Ascending aorta (tissue), 2 donors: Measurements from ENCODE around the gene PPP4R1. TPM values are rescaled to one million over a fixed set of nuclear protein-coding genes. Genes with fewer than 3 reads are reported as not detected.

Experiments used
- DNase-seq, 2 donors: peaks; one replicate each; pipeline ENCODE4 v3.0.0-alpha.2; 2019; ENCODE audit warnings: low spot score in 2 of 2
- H3K27ac ChIP-seq, 2 donors: fragments of 200-600 bp; sonication (generic); one replicate each; pipeline ENCODE4 v1.5.1; 2016 to 2017; ENCODE audit warnings: mild to moderate bottlenecking in 1 of 2
- H3K27me3 ChIP-seq: fragments of 200-600 bp; sonication (generic); one replicate; pipeline ENCODE4 v1.5.1; 2017
- H3K36me3 ChIP-seq, 2 donors: fragments of 200-600 bp; sonication (generic); one replicate each; pipeline ENCODE4 v1.5.1; 2016
- H3K4me1 ChIP-seq, 2 donors: fragments of 200-600 bp; sonication (generic); one replicate each; pipeline ENCODE4 v1.5.1; 2016 to 2017; ENCODE audit warnings: mild to moderate bottlenecking in 1 of 2
- H3K4me3 ChIP-seq, 2 donors: fragments of 200-600 bp; sonication (generic); one replicate each; pipeline ENCODE4 v1.5.1; 2016 to 2017; ENCODE audit warnings: mild to moderate bottlenecking in 1 of 2
- H3K9me3 ChIP-seq, 2 donors: fragments of 200-600 bp; sonication (generic); one replicate each; pipeline ENCODE4 v1.5.1; 2016
- intact Hi-C: fragments of 100-400 bp; cut with DNase I; formaldehyde crosslinking; loops from one replicate; pipeline ENCODE4 v1.15.1; 2023
- total RNA-seq: library from RNA; depleted of rRNA; stranded (reverse); fragments of >200 nt; gene quantifications from one replicate; pipeline ENCODE4 v1.1.0, GENCODE V29; 2016
- TF ChIP-seq, protein P1 (sequence below), 3 experiments: fragments of 200-600 bp in 2 of 3; fragments of 450-650 bp in 1 of 3; sonication (generic) in 2 of 3; IDR thresholded peaks; one replicate each; pipeline ENCODE4 v1.5.1; 2016 to 2019; ENCODE audit warnings: antibody characterized with exemption in 3 of 3, mild to moderate bottlenecking in 1 of 3, moderate library complexity in 1 of 3

Gene PPP4R1
- total RNA-seq, 1 donor from 2014 or later: 34.4 TPM

DNA sequence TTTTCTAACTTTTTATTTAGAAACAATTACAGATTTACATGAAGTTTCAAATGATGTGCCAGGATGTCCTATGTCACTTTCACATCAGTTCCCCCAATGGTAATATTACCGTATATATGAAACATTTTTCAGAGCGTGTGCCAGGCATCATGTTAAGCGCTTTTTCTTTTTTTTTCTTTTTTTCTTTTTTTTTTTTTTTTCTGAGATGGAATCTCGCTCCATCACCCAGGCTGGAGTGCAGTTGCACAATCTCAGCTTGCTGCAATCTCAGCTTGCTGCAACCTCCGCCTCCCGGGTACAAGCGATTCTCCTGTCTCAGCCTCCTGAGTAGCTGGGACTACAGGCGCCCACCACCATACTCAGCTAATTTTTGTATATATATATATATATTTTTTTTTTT lies 5.6 kb upstream of the PPP4R1 start:
- no peaks in the 10 kb centered on the region for H3K27me3 ChIP-seq
- DNase-seq: peak in 1 of 2 donors; percentile 69
- H3K4me3 ChIP-seq: no peak overlapping the region
- intact Hi-C loops: loop anchor here (2.0 to 10.0 kb wide), 5 partner anchors 145 to 485 kb away; partner anchors contain the start of genes ANKRD12 and RALBP1
- TF ChIP-seq, protein P1, sequence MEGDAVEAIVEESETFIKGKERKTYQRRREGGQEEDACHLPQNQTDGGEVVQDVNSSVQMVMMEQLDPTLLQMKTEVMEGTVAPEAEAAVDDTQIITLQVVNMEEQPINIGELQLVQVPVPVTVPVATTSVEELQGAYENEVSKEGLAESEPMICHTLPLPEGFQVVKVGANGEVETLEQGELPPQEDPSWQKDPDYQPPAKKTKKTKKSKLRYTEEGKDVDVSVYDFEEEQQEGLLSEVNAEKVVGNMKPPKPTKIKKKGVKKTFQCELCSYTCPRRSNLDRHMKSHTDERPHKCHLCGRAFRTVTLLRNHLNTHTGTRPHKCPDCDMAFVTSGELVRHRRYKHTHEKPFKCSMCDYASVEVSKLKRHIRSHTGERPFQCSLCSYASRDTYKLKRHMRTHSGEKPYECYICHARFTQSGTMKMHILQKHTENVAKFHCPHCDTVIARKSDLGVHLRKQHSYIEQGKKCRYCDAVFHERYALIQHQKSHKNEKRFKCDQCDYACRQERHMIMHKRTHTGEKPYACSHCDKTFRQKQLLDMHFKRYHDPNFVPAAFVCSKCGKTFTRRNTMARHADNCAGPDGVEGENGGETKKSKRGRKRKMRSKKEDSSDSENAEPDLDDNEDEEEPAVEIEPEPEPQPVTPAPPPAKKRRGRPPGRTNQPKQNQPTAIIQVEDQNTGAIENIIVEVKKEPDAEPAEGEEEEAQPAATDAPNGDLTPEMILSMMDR (IDR thresholded peaks at IDR 0.05): no peak
- no peaks in the 10 kb centered on the region for H3K9me3 ChIP-seq
- peaks cover 7 to 10% of the 10 kb centered on the region in 2 donors for H3K4me1 ChIP-seq
- H3K27ac ChIP-seq: peak overlapping the region in 1 of 2 donors; percentile 54
- no peaks in the 10 kb centered on the region for H3K36me3 ChIP-seq

DNA sequence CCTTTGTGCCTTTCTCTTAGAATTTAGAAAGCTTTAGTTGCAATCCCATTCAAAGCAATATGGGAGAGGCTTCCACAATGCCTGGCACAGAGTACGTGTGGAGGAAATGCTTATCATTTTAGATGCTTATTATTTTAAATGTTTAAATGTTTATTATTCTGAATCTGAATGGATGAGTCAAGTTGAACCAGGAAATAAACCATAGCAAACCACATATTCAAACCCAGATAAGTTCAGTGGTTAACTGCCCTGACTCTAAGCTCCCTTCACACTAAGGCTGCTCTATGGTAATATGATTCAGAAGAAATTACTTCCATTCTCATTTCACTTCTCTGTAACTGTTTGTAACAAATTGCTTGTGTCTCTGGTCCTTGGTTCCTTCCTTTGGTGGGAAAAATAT lies 5.2 kb upstream of the PPP4R1 start:
- DNase-seq: no peak
- Histone ChIP-seq H3K27ac (peak overlapping the region; percentile 36 to 54), H3K4me3 (peak overlapping the region in 1 of 2 donors; percentile 9), H3K9me3 (no peaks in the 10 kb centered on the region), H3K4me1 (peaks cover 7 to 10% of the 10 kb centered on the region in 2 donors), H3K36me3 (no peaks in the 10 kb centered on the region), H3K27me3 (no peaks in the 10 kb centered on the region)
- intact Hi-C loops: loop anchor here (2.0 to 10.0 kb wide), 5 partner anchors 145 to 485 kb away; partner anchors contain the start of genes ANKRD12 and RALBP1
- TF ChIP-seq, protein P1 (IDR thresholded peaks at IDR 0.05): no peak

DNA sequence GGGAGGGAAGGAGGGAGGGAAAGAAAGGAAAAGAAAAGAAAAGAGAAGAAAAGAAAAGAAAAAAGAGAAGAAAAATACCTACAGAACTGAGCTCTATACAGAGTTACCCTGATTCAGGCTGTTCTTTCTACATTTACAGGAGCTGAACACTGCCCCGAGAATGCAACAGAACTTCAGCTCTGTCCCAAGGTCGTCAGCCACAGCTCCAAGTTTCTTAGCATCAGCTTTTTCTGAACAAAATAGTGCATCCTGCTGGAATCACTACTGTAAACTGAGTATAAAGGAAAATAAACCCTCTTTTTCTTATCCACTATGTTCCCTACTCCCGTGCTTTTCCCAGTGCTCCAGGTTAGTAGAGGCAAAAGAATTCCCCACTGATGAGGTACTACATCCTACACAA lies 4.7 kb upstream of the PPP4R1 start:
- Histone ChIP-seq H3K27me3 (no peaks in the 10 kb centered on the region), H3K9me3 (no peaks in the 10 kb centered on the region), H3K4me3 (peak overlapping the region; percentile 1 to 9), H3K4me1 (peaks cover 7 to 10% of the 10 kb centered on the region in 2 donors), H3K36me3 (no peaks in the 10 kb centered on the region), H3K27ac (peak overlapping the region; percentile 36 to 54)
- no peak for DNase-seq
- TF ChIP-seq, protein P1 (IDR thresholded peaks at IDR 0.05): no peak
- intact Hi-C loops: loop anchor here (2.0 to 10.0 kb wide), 5 partner anchors 144 to 484 kb away; partner anchors contain the start of genes ANKRD12 and RALBP1

DNA sequence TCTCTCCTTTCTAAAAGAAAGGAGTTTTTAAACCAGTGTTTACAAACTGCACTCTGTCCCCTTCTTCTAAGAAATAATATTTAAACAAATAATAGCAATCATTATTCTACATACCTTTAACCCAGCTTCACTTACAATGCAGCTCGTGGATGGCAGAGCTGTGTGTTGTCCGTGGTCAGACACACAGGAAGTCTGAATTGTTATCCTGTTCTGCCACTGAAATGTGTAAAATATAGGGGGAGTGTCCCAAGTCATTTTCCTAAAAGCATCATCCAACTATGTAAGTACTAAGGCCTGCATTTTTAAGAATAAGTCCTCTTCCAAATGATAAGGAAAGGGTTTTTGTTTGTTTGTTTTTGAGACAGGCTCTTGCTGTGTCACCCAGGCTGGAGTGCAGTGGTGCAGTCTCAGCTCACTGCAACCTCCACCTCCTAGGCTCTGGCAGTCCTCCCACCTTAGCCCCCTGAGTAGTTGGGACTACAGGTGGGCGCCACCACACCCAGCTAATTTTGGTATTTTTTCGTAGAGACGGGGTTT lies 2.7 kb upstream of the PPP4R1 start:
- H3K27ac ChIP-seq: peak overlapping the region in 1 of 2 donors; percentile 22
- TF ChIP-seq, protein P1 (IDR thresholded peaks at IDR 0.05): no peak
- intact Hi-C loops: loop anchor here (5.0 to 10.0 kb wide), 4 partner anchors 142 to 482 kb away; partner anchors contain the start of genes ANKRD12 and RALBP1

DNA sequence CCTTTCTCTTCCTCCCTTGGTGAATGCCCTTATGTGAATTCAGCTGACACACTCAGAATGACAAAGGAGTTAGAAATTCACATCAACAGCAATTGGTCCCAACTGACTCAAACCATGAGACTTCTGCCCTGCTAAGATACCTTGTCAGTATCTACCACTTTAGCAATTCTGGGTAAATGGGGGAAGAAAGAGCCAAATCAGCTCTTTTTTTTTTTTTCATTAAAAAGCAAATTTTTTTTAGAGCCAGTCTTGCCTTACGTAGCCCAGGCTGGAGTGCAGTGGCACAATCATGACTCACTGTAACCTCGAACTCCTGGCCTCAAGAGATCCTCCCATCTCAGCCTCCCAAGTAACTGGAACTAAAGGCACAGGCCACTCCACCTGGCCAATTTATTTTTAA lies 1.7 kb upstream of the PPP4R1 start:
- Histone ChIP-seq H3K4me3 (no peak overlapping the region), H3K36me3 (no peaks in the 10 kb centered on the region), H3K27me3 (no peaks in the 10 kb centered on the region), H3K9me3 (no peaks in the 10 kb centered on the region), H3K4me1 (peaks cover 11 to 17% of the 10 kb centered on the region in 2 donors), H3K27ac (peak overlapping the region; percentile 95 to 98)
- TF ChIP-seq, protein P1 (IDR thresholded peaks at IDR 0.05): no peak
- intact Hi-C loops: loop anchor here (5.0 to 10.0 kb wide), 4 partner anchors 141 to 481 kb away; partner anchors contain the start of genes ANKRD12 and RALBP1
- no peak for DNase-seq

More for the DNA sequence above, 2.7 kb upstream of the PPP4R1 start:
- Histone ChIP-seq H3K9me3 (no peaks in the 10 kb centered on the region), H3K4me3 (no peak overlapping the region), H3K4me1 (peaks cover 11 to 17% of the 10 kb centered on the region in 2 donors), H3K27me3 (no peaks in the 10 kb centered on the region), H3K36me3 (no peaks in the 10 kb centered on the region)
- no peak for DNase-seq
